ENCODE results near the gene AHSP. TPM values are rescaled to one million over a fixed set of nuclear protein-coding genes. Genes with fewer than 3 reads are reported as not detected.

Gene AHSP
- total RNA-seq, 4 donors from 2014 or later: 4.7 TPM; not detected in 3

DNA sequence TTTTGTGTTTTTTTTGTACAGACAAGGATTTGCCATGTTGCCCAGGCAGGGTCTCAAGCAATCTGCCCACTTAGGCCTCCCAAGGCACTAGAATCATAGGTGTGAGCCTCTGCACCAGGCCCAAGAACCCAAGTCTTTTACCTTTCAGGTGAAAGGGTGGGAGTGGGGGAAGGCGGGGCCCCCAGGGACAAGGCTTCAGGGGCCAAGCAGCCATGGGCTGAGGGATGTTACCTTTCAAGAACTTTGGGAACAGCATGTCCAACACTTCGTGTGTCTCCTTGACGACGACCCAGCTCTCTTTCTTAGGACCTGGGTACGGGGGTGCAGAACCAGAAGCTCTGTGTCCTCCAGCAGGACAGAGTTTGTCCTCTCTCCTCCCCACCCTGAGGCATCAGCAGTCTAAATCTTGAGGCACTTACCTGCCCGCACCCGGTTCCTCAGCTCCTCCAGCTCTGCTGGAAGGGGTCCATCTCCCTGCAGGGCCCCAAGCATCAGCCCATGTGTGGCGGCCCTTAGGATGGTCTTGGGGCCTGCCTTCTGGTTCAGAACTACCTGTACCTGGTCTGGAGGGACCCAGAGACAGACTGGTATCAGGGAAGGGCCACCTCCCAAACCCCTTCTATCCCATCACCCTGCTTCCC is 35.8 kb upstream of the AHSP start:
- TF ChIP-seq, protein P1, sequence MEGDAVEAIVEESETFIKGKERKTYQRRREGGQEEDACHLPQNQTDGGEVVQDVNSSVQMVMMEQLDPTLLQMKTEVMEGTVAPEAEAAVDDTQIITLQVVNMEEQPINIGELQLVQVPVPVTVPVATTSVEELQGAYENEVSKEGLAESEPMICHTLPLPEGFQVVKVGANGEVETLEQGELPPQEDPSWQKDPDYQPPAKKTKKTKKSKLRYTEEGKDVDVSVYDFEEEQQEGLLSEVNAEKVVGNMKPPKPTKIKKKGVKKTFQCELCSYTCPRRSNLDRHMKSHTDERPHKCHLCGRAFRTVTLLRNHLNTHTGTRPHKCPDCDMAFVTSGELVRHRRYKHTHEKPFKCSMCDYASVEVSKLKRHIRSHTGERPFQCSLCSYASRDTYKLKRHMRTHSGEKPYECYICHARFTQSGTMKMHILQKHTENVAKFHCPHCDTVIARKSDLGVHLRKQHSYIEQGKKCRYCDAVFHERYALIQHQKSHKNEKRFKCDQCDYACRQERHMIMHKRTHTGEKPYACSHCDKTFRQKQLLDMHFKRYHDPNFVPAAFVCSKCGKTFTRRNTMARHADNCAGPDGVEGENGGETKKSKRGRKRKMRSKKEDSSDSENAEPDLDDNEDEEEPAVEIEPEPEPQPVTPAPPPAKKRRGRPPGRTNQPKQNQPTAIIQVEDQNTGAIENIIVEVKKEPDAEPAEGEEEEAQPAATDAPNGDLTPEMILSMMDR (IDR thresholded peaks at IDR 0.05; ENCODE audit: low read depth): no peak

GRCh38 chr16:31493506-31494125 is 34.1 kb upstream of the AHSP start:
- TF ChIP-seq, protein P1 (IDR thresholded peaks at IDR 0.05; ENCODE audit: low read depth): no peak

- TF ChIP-seq, protein P1 (IDR thresholded peaks at IDR 0.05; ENCODE audit: low read depth): no peak
These were observed 31.0 kb upstream of the AHSP start for GRCh38 chr16:31496670-31497069.

GRCh38 chr16:31498493-31498892 is 29.2 kb upstream of the AHSP start:
- TF ChIP-seq, protein P1 (IDR thresholded peaks at IDR 0.05; ENCODE audit: low read depth): no peak

GRCh38 chr16:31499928-31500327 is 27.8 kb upstream of the AHSP start:
- TF ChIP-seq, protein P1 (IDR thresholded peaks at IDR 0.05; ENCODE audit: low read depth): no peak

DNA sequence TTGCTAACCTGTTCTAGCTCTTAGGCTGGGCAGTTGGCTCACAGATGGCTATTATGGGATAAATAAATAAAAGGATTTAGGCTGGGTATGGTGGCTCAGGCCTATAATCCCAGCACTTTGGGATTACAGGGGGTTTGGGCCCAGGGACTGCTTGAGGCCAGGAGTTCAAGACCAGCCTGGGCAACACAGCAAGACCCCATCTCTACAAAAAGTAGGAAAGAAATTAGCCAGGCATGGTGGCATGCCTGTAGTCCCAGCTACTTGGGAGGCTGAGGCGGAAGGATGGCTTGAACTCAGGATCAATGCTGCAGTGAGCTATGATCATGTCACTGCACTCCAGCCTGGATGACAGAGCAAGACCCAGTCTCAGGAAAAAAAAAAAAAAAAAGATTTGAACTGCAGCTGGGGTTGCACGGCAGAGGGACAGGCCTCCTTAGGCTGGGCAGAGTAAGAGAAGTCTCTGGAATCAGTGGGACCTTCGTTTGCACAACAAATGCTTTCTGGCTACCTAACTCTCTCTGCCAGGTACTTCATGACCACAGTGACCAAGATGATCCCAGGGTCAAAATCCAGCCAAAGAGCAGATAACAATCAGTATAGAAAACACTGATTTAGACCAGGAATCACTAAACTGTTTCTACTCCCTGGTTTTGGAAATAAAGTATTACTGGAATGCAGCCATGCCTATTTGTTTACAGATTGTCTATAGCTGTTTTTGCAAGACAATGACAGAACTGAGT is 26.3 kb upstream of the AHSP start:
- TF ChIP-seq, protein P1 (IDR thresholded peaks at IDR 0.05; ENCODE audit: low read depth): no peak

DNA sequence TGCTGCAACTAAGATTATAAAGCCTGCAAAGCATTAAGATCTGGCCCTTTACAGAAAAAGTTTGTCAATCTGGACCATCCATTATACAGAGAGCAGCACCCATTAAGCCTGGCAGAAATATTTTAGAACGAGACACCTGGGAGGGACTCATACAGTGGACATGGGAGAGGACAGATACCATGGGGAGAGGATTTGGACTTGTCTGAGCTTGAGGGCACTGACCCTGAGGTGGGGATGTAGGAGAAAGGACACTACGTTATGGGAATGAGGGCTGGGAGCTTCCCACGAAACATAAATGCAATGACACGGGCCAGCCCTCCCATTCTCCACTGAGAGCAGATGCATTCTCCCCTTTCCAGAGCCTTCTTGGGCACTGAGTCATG is 25.7 kb upstream of the AHSP start:
- TF ChIP-seq, protein P1 (IDR thresholded peaks at IDR 0.05; ENCODE audit: low read depth): no peak

Measured in subcutaneous adipose tissue (tissue), 4 donors.